IMR-90 (cell line): ENCODE measurements around the gene HUNK. TPM values are rescaled to one million over a fixed set of nuclear protein-coding genes. Genes with fewer than 3 reads are reported as not detected.

Source experiments
- ATAC-seq: fragments of 200-7000 bp; cut with Tn5 transposase; 2 replicates; pipeline ENCODE4 v1.9.1; 2020; ENCODE audit warnings: low read depth, mild to moderate bottlenecking, moderate library complexity
- BruUV-seq: library from RNA; stranded (reverse); fragments of 400-500 nt; replicated peaks from 2 replicates; lab custom pipeline; 2021; lab: Mats Ljungman, UMichigan
- CTCF ChIA-PET: fragments of 300-600 bp; formaldehyde crosslinking; extraction: SDS; loops from one replicate; lab custom pipeline; 2021; ENCODE audit warnings: antibody characterized with exemption; lab: Yijun Ruan, JAX
- POLR2A ChIA-PET: fragments of 300-600 bp; sonication (Branson Sonifier 250); formaldehyde crosslinking; loops from one replicate; lab custom pipeline; 2022; ENCODE audit warnings: antibody characterized with exemption; ENCODE audit not compliant: unreplicated experiment; lab: Charles Lee
- DNase-seq: peaks from one replicate; pipeline ENCODE4 v3.0.0; 2013
- H2AFZ ChIP-seq: replicated peaks from 2 replicates; pipeline ENCODE3; 2013; ENCODE audit warnings: low read length, mild to moderate bottlenecking; ENCODE audit not compliant: poor library complexity
- H2AK5ac ChIP-seq: 2 replicates; pipeline ENCODE4 v1.6.1; 2013; ENCODE audit warnings: low read depth, low read length, inconsistent platforms
- H2AK9ac ChIP-seq: replicated peaks from 2 replicates; pipeline ENCODE3; 2013; ENCODE audit warnings: mild to moderate bottlenecking, low read depth, low read length, moderate library complexity; ENCODE audit not compliant: poor library complexity
- H2BK120ac ChIP-seq: 2 replicates; pipeline ENCODE4 v1.6.1; 2013; ENCODE audit warnings: low read depth, low read length, inconsistent platforms
- H2BK15ac ChIP-seq: 3 replicates; pipeline ENCODE4 v1.6.1; 2013; ENCODE audit warnings: low read depth, low read length, inconsistent platforms
- H2BK20ac ChIP-seq: 2 replicates; pipeline ENCODE4 v1.6.1; 2013; ENCODE audit warnings: low read depth, mild to moderate bottlenecking, inconsistent platforms, low read length, moderate library complexity
- H2BK5ac ChIP-seq: 2 replicates; pipeline ENCODE4 v1.6.1; 2013; ENCODE audit warnings: mild to moderate bottlenecking, low read depth, low read length, inconsistent platforms; ENCODE audit not compliant: poor library complexity, severe bottlenecking
- H3K14ac ChIP-seq: replicated peaks from 2 replicates; pipeline ENCODE4 v1.6.1; 2013; ENCODE audit warnings: low read depth, low read length, inconsistent platforms
- H3K18ac ChIP-seq: 2 replicates; pipeline ENCODE4 v1.6.1; 2013; ENCODE audit warnings: low read depth, low read length, control low read depth
- H3K23ac ChIP-seq: 2 replicates; pipeline ENCODE4 v1.6.1; 2013; ENCODE audit warnings: low read depth, low read length, inconsistent platforms
- H3K27ac ChIP-seq: 2 replicates; pipeline ENCODE4 v1.5.1; 2013; ENCODE audit warnings: mild to moderate bottlenecking, control low read depth, low read length; ENCODE audit not compliant: insufficient read depth
- H3K27me3 ChIP-seq: 2 replicates; pipeline ENCODE4 v1.6.1; 2013; ENCODE audit warnings: low read length; ENCODE audit not compliant: control insufficient read depth, insufficient read depth
- H3K36me3 ChIP-seq: 2 replicates; pipeline ENCODE4 v1.6.1; 2013; ENCODE audit warnings: low read length, mixed read lengths; ENCODE audit not compliant: control insufficient read depth, insufficient read depth
- H3K4ac ChIP-seq: 2 replicates; pipeline ENCODE4 v1.6.1; 2013; ENCODE audit warnings: low read depth, low read length, inconsistent platforms
- H3K4me1 ChIP-seq: 2 replicates; pipeline ENCODE4 v1.6.1; 2013; ENCODE audit warnings: low read length, mixed read lengths; ENCODE audit not compliant: control insufficient read depth, insufficient read depth
- H3K4me2 ChIP-seq: 2 replicates; pipeline ENCODE4 v1.6.1; 2013; ENCODE audit warnings: low read depth, mild to moderate bottlenecking, control low read depth, low read length, moderate library complexity
- H3K4me3 ChIP-seq: 2 replicates; pipeline ENCODE4 v1.5.1; 2013; ENCODE audit warnings: low read depth, mild to moderate bottlenecking, control low read depth, low read length, moderate library complexity; ENCODE audit not compliant: insufficient read depth
- H3K56ac ChIP-seq: 2 replicates; pipeline ENCODE4 v1.6.1; 2013; ENCODE audit warnings: low read length, inconsistent platforms; ENCODE audit not compliant: insufficient read depth; ENCODE audit errors: extremely low read depth
- H3K79me1 ChIP-seq, 2 experiments: 2 replicates each; pipeline ENCODE4 v1.6.1; 2013; ENCODE audit warnings: low read length in 2 of 2, inconsistent platforms in 1 of 2, low read depth in 1 of 2
- H3K9ac ChIP-seq: 2 replicates; pipeline ENCODE4 v1.6.1; 2013; ENCODE audit warnings: low read depth, low read length, control low read depth
- H3K9me1 ChIP-seq: 2 replicates; pipeline ENCODE4 v1.6.1; 2013; ENCODE audit warnings: low read length, inconsistent platforms; ENCODE audit not compliant: insufficient read depth
- H3K9me3 ChIP-seq: 2 replicates; pipeline ENCODE4 v1.6.1; 2013; ENCODE audit warnings: low read length; ENCODE audit not compliant: control insufficient read depth, insufficient read depth
- H4K20me1 ChIP-seq: 2 replicates; pipeline ENCODE4 v1.6.1; 2013; ENCODE audit warnings: low read length, inconsistent platforms; ENCODE audit not compliant: insufficient read depth
- H4K5ac ChIP-seq: 2 replicates; pipeline ENCODE4 v1.6.1; 2013; ENCODE audit warnings: mild to moderate bottlenecking, low read depth, low read length, control low read depth
- H4K8ac ChIP-seq, 2 experiments: 2 replicates each; pipeline ENCODE4 v1.6.1; 2013; ENCODE audit warnings: low read depth in 2 of 2, low read length in 2 of 2, control low read depth in 1 of 2, inconsistent platforms in 1 of 2
- H4K91ac ChIP-seq: 2 replicates; pipeline ENCODE4 v1.6.1; 2013; ENCODE audit warnings: low read depth, low read length, inconsistent platforms; ENCODE audit not compliant: insufficient read depth
- CHD1 ChIP-seq: IDR thresholded peaks from 2 replicates; pipeline ENCODE4 v1.6.1; 2012; ENCODE audit warnings: low read depth, low read length, improper control_type of control experiment
- FOS ChIP-seq: fragments of 150-350 bp; IDR thresholded peaks from 2 replicates; pipeline ENCODE4 v1.6.1; 2016; ENCODE audit warnings: low read depth, low read length
- MAFK ChIP-seq: IDR thresholded peaks from 2 replicates; pipeline ENCODE4 v1.6.1; 2012; ENCODE audit warnings: low read depth, low read length, improper control_type of control experiment
- RAD21 ChIP-seq: IDR thresholded peaks from 2 replicates; pipeline ENCODE4 v1.6.1; 2012; ENCODE audit warnings: low read length, improper control_type of control experiment
- RFX5 ChIP-seq: IDR thresholded peaks from 2 replicates; pipeline ENCODE4 v1.8.0; 2012; ENCODE audit warnings: low read depth, mild to moderate bottlenecking, low read length, moderate library complexity
- WGBS, 2 experiments: methylation state at CpG; one replicate each; pipeline versions ENCODE4 v1.1.5 to v1.1.7; 2013; ENCODE audit warnings: missing lambda C conversion rate in 2 of 2; ENCODE audit not compliant: insufficient read length in 1 of 2; ENCODE audit errors: extremely low coverage in 2 of 2; 5-methylcytosine and 5-hydroxymethylcytosine counted together
- dilution Hi-C: fragments of 300-500 bp; cut with HindIII; formaldehyde crosslinking; loops from one replicate; pipeline ENCODE4 v1.14.3; 2018; ENCODE audit warnings: low sequenced_read_pairs; ENCODE audit not compliant: unreplicated experiment
- in situ Hi-C: fragments of 300-500 bp; cut with MboI; formaldehyde crosslinking; loops from 3 replicates; pipeline ENCODE4 v1.14.3; 2019; ENCODE audit warnings: low sequenced_read_pairs, inconsistent platforms, mixed read lengths
- intact Hi-C: fragments of 100-400 bp; cut with micrococcal nuclease; formaldehyde crosslinking; loops from 2 replicates; pipeline ENCODE4 v1.10.0; 2022
- polyA plus RNA-seq, 3 experiments: library from polyadenylated mRNA; depleted of rRNA; stranded (reverse); fragments of >200 nt; gene quantifications; 2 replicates each; pipeline ENCODE4 v1.2.3, GENCODE V29; 2012; ENCODE audit warnings: low replicate concordance in 1 of 3
- total RNA-seq: library from RNA; depleted of rRNA; stranded (reverse); fragments of >200 nt; gene quantifications from 2 replicates; pipeline ENCODE4 v1.2.3, GENCODE V29; 2012

The HUNK gene
- total and polyA plus RNA-seq, 2 of the 4 experiments (the other 2 are of a cell fraction): 1.0 to 2.0 TPM

GRCh38 chr21:31999810-32000468, 127.1 kb downstream of the HUNK start:
- Histone ChIP-seq H3K36me3 (peaks cover 28% of the 10 kb centered on the region), H2BK20ac (no peak overlapping the region), H4K5ac (no peak overlapping the region), H3K79me1 (no peaks in the 10 kb centered on the region), H3K27ac (no peak overlapping the region), H4K8ac (no peak overlapping the region), H3K56ac (no peak overlapping the region), H3K18ac (no peak overlapping the region), H2BK120ac (no peak overlapping the region), H3K4me1 (no peaks in the 10 kb centered on the region; the same call in 1 of the 2 replicates), H2BK5ac (no peak overlapping the region), H3K14ac (no peak overlapping the region), H2AK9ac (no peak overlapping the region), H3K4me3 (no peak overlapping the region), H2AFZ (no peak overlapping the region), H2BK15ac (no peak overlapping the region), H3K23ac (no peak overlapping the region), H3K27me3 (no peaks in the 10 kb centered on the region), H3K4me2 (no peak overlapping the region), H3K4ac (no peak overlapping the region), H3K9me3 (peaks cover 4% of the 10 kb centered on the region), H3K9ac (no peak overlapping the region), H2AK5ac (no peak overlapping the region), H4K91ac (no peak overlapping the region), H4K20me1 (no peaks in the 10 kb centered on the region), H3K9me1 (no peaks in the 10 kb centered on the region)
- no peak for TF ChIP-seq CHD1
- no peak for TF ChIP-seq FOS
- TF ChIP-seq MAFK: peak; percentile 66
- TF ChIP-seq RFX5: no peak
- no peak for TF ChIP-seq RAD21
- ChIA-PET POLR2A (no interaction called here), CTCF (no interaction called here)
- DNase-seq: no peak
- WGBS, 2 experiments: 97% methylated on average over 5 of the region's 12 CpGs; no CpG with 5 or more reads in 1 of the 2 experiments
- intact Hi-C loops: loop anchor here (10.0 kb wide), 1 partner anchor 255 kb away; no protein-coding TSS in a partner anchor
- ATAC-seq: no peak
- in situ Hi-C loops: no loop called here
- BruUV-seq: no TSS peak
- dilution Hi-C loops: no loop called here
